GM23338 (cell line): ENCODE data around the gene HTT. TPM values are rescaled to one million over a fixed set of nuclear protein-coding genes. Genes with fewer than 3 reads are reported as not detected.

Source experiments
- ATAC-seq: fragments of 200-7000 bp; cut with Tn5 transposase; 3 replicates; pipeline ENCODE4 v1.9.1; 2020
- DNase-seq: peaks from one replicate; pipeline ENCODE4 v3.0.0-alpha.2; 2015; ENCODE audit warnings: low spot score
- H2AFZ ChIP-seq: fragments of 200-600 bp; sonication (generic); 2 replicates; pipeline ENCODE4 v1.8.0; 2016; ENCODE audit warnings: antibody characterized with exemption, mild to moderate bottlenecking, moderate library complexity
- H3F3A ChIP-seq: fragments of 200-600 bp; sonication (generic); replicated peaks from 2 replicates; pipeline ENCODE4 v1.8.0; 2017; ENCODE audit warnings: antibody characterized with exemption, mixed run types, low read depth
- H3K27ac ChIP-seq: fragments of 200-600 bp; sonication (generic); 2 replicates; pipeline ENCODE4 v1.6.1; 2016; ENCODE audit warnings: low read depth
- H3K27me3 ChIP-seq: fragments of 200-600 bp; sonication (generic); 2 replicates; pipeline ENCODE4 v1.8.0; 2016; ENCODE audit warnings: mild to moderate bottlenecking, mixed run types, moderate library complexity; ENCODE audit not compliant: insufficient read depth
- H3K36me3 ChIP-seq: fragments of 200-600 bp; sonication (generic); 2 replicates; pipeline ENCODE4 v1.8.0; 2016; ENCODE audit warnings: mild to moderate bottlenecking; ENCODE audit not compliant: insufficient read depth
- H3K4me1 ChIP-seq: fragments of 200-600 bp; sonication (generic); 2 replicates; pipeline ENCODE4 v1.8.0; 2016; ENCODE audit warnings: mild to moderate bottlenecking, moderate library complexity; ENCODE audit not compliant: insufficient read depth
- H3K4me2 ChIP-seq: fragments of 200-600 bp; sonication (generic); 2 replicates; pipeline ENCODE4 v1.7.1; 2017; ENCODE audit warnings: mixed run types
- H3K4me3 ChIP-seq: fragments of 200-600 bp; sonication (generic); 2 replicates; pipeline ENCODE4 v1.6.1; 2016; ENCODE audit warnings: mixed run types
- H3K79me2 ChIP-seq: fragments of 200-600 bp; sonication (generic); replicated peaks from 2 replicates; pipeline ENCODE4 v1.8.0; 2017; ENCODE audit warnings: mild to moderate bottlenecking; ENCODE audit not compliant: insufficient read depth
- H3K9me2 ChIP-seq: fragments of 200-600 bp; sonication (generic); 2 replicates; pipeline ENCODE4 v1.8.0; 2017; ENCODE audit not compliant: insufficient read depth
- H4K20me1 ChIP-seq: fragments of 200-600 bp; sonication (generic); replicated peaks from 2 replicates; pipeline ENCODE4 v1.8.0; 2017; ENCODE audit warnings: mild to moderate bottlenecking; ENCODE audit not compliant: insufficient read depth
- H3K27ac Mint-ChIP-seq: 2 replicates; pipeline ENCODE4 v1.8.0; 2020; ENCODE audit warnings: inconsistent platforms, mild to moderate bottlenecking, moderate library complexity, mixed read lengths
- H3K27me3 Mint-ChIP-seq: 3 replicates; pipeline ENCODE4 v1.8.0; 2022; ENCODE audit warnings: low read depth, mild to moderate bottlenecking, moderate library complexity, mixed read lengths, inconsistent platforms; ENCODE audit not compliant: insufficient read depth, poor library complexity
- H3K36me3 Mint-ChIP-seq: 3 replicates; pipeline ENCODE4 v1.8.0; 2021; ENCODE audit warnings: low read depth, mild to moderate bottlenecking, inconsistent platforms, moderate library complexity, mixed read lengths
- H3K4me1 Mint-ChIP-seq: 3 replicates; pipeline ENCODE4 v1.8.0; 2020; ENCODE audit warnings: mild to moderate bottlenecking, inconsistent platforms, mixed read lengths
- H3K4me3 Mint-ChIP-seq: 3 replicates; pipeline ENCODE4 v1.8.0; 2021; ENCODE audit warnings: moderate library complexity, mild to moderate bottlenecking, inconsistent platforms, mixed read lengths
- H3K9me3 Mint-ChIP-seq: 3 replicates; pipeline ENCODE4 v1.8.0; 2020; ENCODE audit warnings: moderate library complexity, mild to moderate bottlenecking, inconsistent platforms, mixed read lengths
- CREB1 ChIP-seq: fragments of 250-450 bp; sonication (Bioruptor Pico); IDR thresholded peaks from 2 replicates; pipeline ENCODE4 v1.5.0; 2020; ENCODE audit warnings: low read depth, mild to moderate bottlenecking, moderate library complexity
- ETS1 ChIP-seq: IDR thresholded peaks from 2 replicates; pipeline ENCODE4 v1.6.1; 2016; ENCODE audit warnings: antibody characterized with exemption
- EZH2 ChIP-seq: fragments of 200-600 bp; sonication (generic); IDR thresholded peaks from one replicate; pipeline ENCODE4 v1.8.0; 2017; ENCODE audit warnings: antibody characterized with exemption, mild to moderate bottlenecking, low read depth; ENCODE audit not compliant: unreplicated experiment
- EZH2phosphoT487 ChIP-seq: fragments of 200-600 bp; sonication (generic); IDR thresholded peaks from one replicate; pipeline ENCODE4 v1.8.1; 2018; ENCODE audit warnings: antibody characterized with exemption; ENCODE audit not compliant: unreplicated experiment
- JUNB ChIP-seq: IDR thresholded peaks from one replicate; pipeline ENCODE4 v1.6.1; 2016; ENCODE audit warnings: antibody characterized with exemption; ENCODE audit not compliant: unreplicated experiment
- NANOG ChIP-seq: IDR thresholded peaks from 2 replicates; pipeline ENCODE4 v1.6.1; 2016; ENCODE audit warnings: antibody characterized with exemption, borderline replicate concordance
- STAT1 ChIP-seq: IDR thresholded peaks from one replicate; pipeline ENCODE4 v1.6.1; 2016; ENCODE audit warnings: antibody characterized with exemption; ENCODE audit not compliant: unreplicated experiment
- ZNF114 ChIP-seq: fragments of 250-450 bp; sonication (Bioruptor Pico); IDR thresholded peaks from 2 replicates; pipeline ENCODE4 v1.5.0; 2020; ENCODE audit warnings: mild to moderate bottlenecking, moderate library complexity
- polyA plus RNA-seq: library from polyadenylated mRNA; unstranded; fragments of >200 nt; fragmentation: Nextera tagmentation; extraction: Ambion mirVana; gene quantifications from 2 replicates; pipeline ENCODE4 v1.2.1, GENCODE V29; 2016
- total RNA-seq: library from RNA; depleted of rRNA; stranded (reverse); fragments of >200 nt; shearing (Covaris generic); gene quantifications from 2 replicates; pipeline ENCODE4 v1.2.3, GENCODE V29; 2014
- TF ChIP-seq, protein P1 (sequence below), 2 experiments: fragments of 200-600 bp in 1 of 2; sonication (generic) in 1 of 2; conservative IDR thresholded peaks; 2 replicates each; pipeline versions ENCODE4 v1.5.1 to v1.6.1; 2016 to 2017; ENCODE audit warnings: antibody characterized with exemption in 2 of 2, low read depth in 2 of 2, mild to moderate bottlenecking in 2 of 2, moderate library complexity in 1 of 2
- TF ChIP-seq, protein P2 (sequence below): IDR thresholded peaks from one replicate; pipeline ENCODE4 v1.6.1; 2018; ENCODE audit warnings: antibody characterized with exemption; ENCODE audit not compliant: unreplicated experiment

HTT gene
- total and polyA plus RNA-seq, 2 experiments from 2014 or later: 26.6 to 67.7 TPM

- Mint-ChIP-seq H3K36me3 (no peaks in the 10 kb centered on the region), H3K9me3 (no peaks in the 10 kb centered on the region), H3K4me1 (peaks cover 8% of the 10 kb centered on the region), H3K4me3 (no peak overlapping the region), H3K27me3 (peaks cover 6% of the 10 kb centered on the region), H3K27ac (no peak overlapping the region)
- no peaks in the 10 kb centered on the region for H3K27me3 ChIP-seq
- H3K9me2 ChIP-seq: no peaks in the 10 kb centered on the region
- H2AFZ ChIP-seq: no peak overlapping the region
- no peak overlapping the region for H3K4me2 ChIP-seq
- ATAC-seq: no peak
- H3K4me1 ChIP-seq: peaks cover 4% of the 10 kb centered on the region
- peaks cover 4% of the 10 kb centered on the region for H3K79me2 ChIP-seq
- H4K20me1 ChIP-seq: no peaks in the 10 kb centered on the region; the same call in 1 of the 2 replicates
- DNase-seq: peak; percentile 22
- no peak overlapping the region for H3K27ac ChIP-seq
- no peaks in the 10 kb centered on the region for H3K36me3 ChIP-seq
- TF ChIP-seq NANOG (no peak), EZH2phosphoT487 (no peak), JUNB (no peak), ZNF114 (CRISPR knock-in tag) (no peak), ETS1 (no peak), CREB1 (CRISPR knock-in tag) (no peak), STAT1 (no peak), EZH2 (no peak)
- TF ChIP-seq, protein P1, sequence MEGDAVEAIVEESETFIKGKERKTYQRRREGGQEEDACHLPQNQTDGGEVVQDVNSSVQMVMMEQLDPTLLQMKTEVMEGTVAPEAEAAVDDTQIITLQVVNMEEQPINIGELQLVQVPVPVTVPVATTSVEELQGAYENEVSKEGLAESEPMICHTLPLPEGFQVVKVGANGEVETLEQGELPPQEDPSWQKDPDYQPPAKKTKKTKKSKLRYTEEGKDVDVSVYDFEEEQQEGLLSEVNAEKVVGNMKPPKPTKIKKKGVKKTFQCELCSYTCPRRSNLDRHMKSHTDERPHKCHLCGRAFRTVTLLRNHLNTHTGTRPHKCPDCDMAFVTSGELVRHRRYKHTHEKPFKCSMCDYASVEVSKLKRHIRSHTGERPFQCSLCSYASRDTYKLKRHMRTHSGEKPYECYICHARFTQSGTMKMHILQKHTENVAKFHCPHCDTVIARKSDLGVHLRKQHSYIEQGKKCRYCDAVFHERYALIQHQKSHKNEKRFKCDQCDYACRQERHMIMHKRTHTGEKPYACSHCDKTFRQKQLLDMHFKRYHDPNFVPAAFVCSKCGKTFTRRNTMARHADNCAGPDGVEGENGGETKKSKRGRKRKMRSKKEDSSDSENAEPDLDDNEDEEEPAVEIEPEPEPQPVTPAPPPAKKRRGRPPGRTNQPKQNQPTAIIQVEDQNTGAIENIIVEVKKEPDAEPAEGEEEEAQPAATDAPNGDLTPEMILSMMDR (conservative IDR thresholded peaks at IDR 0.05; ENCODE audit: low read depth in 2 of 2): no peak
- TF ChIP-seq, protein P2, sequence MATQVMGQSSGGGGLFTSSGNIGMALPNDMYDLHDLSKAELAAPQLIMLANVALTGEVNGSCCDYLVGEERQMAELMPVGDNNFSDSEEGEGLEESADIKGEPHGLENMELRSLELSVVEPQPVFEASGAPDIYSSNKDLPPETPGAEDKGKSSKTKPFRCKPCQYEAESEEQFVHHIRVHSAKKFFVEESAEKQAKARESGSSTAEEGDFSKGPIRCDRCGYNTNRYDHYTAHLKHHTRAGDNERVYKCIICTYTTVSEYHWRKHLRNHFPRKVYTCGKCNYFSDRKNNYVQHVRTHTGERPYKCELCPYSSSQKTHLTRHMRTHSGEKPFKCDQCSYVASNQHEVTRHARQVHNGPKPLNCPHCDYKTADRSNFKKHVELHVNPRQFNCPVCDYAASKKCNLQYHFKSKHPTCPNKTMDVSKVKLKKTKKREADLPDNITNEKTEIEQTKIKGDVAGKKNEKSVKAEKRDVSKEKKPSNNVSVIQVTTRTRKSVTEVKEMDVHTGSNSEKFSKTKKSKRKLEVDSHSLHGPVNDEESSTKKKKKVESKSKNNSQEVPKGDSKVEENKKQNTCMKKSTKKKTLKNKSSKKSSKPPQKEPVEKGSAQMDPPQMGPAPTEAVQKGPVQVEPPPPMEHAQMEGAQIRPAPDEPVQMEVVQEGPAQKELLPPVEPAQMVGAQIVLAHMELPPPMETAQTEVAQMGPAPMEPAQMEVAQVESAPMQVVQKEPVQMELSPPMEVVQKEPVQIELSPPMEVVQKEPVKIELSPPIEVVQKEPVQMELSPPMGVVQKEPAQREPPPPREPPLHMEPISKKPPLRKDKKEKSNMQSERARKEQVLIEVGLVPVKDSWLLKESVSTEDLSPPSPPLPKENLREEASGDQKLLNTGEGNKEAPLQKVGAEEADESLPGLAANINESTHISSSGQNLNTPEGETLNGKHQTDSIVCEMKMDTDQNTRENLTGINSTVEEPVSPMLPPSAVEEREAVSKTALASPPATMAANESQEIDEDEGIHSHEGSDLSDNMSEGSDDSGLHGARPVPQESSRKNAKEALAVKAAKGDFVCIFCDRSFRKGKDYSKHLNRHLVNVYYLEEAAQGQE: no peak
- H3F3A ChIP-seq: no peaks in the 10 kb centered on the region
- no peak overlapping the region for H3K4me3 ChIP-seq
Measured at GRCh38 chr4:3070709-3071500, 3.6 kb upstream of the HTT start.
